HG03442 (cell line): ENCODE results near the gene CGNL1.

Experiments
- ATAC-seq: cut with Tn5 transposase; IDR thresholded peaks from one replicate; pipeline ENCODE4 v1.9.1; 2021; ENCODE audit warnings: mild to moderate bottlenecking, moderate library complexity; ENCODE audit not compliant: unreplicated experiment

Gene CGNL1

GRCh38 chr15:57565311-57565710 lies 189.0 kb downstream of the CGNL1 start:
- no peak for ATAC-seq

DNA sequence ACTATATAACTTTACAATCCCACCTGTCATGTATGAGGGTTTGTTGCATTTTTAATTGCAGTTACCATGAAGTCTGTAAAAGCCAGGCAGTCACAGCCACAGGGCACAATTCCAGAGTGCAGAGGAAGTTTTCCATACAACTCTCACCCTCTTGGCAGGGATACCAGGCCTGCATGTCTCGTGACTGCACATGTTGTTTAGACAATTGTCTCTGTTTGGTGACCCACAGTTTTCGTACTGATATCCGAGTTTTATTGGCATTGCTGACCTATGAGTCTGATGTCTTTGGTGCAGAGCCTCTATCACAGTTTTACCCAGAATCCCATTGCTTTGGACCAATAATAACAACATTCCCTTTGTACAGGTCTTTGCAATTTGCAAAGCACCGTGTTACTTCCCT lies 190.5 kb downstream of the CGNL1 start:
- ATAC-seq, result no peak

GRCh38 chr15:57567891-57568290 lies 191.6 kb downstream of the CGNL1 start:
- ATAC-seq, result no peak

DNA sequence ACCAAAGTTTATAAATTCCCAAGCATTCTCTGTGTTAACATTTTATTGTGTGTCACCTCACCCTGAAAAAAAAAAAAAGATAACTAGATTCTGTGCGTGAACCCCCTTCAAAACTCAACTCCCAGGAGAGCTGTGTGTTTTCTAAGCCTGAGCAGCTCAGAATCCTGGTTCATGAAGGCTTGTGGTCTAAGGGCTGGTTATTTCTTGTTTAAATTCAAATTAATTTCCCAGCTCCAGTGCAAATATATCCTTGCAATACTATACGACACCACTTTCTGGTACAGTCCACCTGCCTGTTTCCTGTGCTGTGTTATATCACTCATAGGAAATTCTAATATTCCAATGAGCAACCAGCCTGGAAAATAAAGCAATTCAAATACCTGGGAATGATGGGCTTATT lies 192.0 kb downstream of the CGNL1 start:
- ATAC-seq, result no peak

DNA sequence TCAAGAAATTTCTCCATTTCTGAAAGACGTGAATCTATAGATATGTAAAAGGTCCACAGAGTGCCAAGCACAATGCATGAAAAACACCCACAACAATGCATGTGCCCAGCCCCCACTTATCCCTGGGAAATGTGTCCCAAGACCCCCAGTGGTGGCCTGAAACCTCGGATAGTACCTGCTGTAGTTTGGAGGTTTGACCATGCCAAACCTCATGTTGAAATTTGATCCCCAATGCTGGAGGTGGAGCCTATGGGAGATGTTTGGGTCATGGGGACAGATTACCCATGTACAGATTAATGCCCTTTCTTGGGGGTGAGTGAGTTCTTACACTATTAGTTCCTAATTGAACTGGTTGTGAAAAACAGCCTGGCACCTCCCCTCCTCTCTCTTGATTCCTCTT lies 194.0 kb downstream of the CGNL1 start:
- no peak for ATAC-seq

GRCh38 chr15:57570994-57571393 lies 194.7 kb downstream of the CGNL1 start:
- no peak for ATAC-seq

DNA sequence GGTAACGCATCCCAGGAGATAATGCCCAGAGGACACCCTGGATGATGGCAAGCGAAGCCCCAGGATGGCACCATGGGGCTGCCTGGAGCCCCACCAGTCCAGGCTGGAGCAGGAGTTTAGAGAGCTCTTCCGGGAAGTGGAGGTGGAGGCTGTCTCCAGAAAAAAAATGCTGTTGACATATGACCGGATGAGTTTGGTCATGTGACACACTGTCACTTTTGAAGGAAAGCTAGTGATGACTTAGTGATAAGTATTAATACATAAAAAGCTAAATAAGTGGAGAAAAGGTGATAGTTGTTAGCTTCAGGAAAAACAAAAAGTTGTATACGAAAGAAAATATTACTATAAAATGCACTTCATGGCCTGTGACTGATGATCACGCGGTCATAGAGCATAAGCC lies 195.4 kb downstream of the CGNL1 start:
- ATAC-seq, result no peak

DNA sequence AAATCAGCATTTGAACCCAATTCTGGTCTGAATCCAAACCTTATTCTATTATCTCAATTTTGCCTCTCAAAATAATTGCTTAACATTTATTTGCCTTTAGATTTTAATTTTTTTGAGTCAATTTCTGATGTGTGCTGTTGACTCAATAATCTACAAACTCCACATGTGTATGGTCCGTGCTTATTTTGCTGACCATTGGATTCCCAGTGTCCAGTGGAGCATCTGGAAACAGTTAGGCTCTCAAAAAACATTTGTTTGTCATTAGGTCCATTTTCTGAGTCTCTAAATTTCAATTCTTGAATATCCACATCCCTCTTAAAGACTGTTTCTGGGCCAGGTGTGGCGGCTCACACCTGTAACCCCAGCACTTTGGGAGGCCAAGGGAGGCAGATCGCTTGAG lies 196.2 kb downstream of the CGNL1 start:
- ATAC-seq, result no peak

DNA sequence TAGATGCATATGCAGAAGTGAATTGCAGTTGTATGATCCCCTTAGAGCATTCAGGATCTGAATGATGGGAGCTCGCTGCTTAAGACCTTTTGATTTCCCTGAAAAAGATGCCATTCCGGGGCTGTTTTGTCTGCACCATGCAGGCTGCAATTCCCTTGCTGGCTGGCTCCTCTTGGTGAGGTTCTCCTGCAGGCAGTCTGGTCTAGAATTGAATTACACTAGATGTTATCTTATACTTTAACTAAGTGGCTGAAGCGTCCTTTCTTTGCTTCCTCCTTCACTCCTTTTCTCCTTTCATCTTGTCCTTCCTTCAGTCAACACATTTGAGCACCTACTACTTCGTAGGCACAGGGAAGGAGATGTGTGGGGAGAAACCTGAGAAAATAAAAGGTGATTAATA lies 196.8 kb downstream of the CGNL1 start:
- ATAC-seq, result no peak

DNA sequence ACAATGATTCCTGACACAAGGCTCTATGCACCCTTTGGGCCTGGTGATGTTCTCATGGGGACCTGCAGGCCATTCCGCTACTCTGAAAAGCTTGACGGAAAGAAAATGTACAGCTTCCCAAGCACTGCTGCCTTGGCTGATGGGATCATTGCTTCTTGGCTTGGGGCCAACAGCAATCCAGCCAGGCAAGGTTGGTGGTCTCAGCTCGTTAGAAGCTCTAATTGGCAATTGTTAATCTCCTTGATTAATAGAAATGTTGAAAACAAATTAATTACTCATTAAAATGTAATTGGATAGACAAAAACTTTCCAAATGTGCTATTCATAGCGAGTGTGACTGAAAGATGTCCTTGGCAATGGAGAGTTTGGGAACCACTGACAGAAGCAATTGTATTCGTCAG lies 199.1 kb downstream of the CGNL1 start:
- no peak for ATAC-seq

DNA sequence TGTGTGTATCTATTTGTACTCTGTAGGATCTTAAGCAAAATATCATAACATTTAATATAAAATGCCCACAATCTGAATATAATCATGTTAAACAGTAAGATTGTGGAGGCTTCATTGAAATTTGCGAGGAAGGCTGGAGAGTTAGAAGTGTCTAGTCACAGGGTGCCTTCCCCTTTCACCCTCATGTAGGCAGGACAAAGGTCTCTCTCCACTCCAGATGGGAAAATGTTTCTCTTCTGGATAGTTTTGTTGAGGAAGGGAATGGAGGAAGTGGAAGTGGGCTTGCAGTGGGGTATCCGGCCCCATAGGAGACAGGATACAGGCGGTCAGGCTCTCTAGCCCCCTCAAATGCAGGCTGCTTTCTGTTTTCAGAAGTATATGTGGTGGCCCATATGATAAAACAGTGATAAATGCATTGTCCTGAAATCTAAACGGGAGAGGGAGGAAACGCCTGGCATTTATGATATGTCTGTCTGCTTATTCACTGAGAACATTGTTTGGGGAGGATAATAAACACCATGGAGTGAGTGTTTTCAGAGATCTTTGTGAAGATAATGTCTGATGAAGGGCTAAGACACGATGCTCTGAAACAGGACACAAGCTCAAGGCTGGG lies 202.1 kb downstream of the CGNL1 start:
- no peak for ATAC-seq

GRCh38 chr15:57580428-57580827 lies 204.1 kb downstream of the CGNL1 start:
- ATAC-seq, result no peak

DNA sequence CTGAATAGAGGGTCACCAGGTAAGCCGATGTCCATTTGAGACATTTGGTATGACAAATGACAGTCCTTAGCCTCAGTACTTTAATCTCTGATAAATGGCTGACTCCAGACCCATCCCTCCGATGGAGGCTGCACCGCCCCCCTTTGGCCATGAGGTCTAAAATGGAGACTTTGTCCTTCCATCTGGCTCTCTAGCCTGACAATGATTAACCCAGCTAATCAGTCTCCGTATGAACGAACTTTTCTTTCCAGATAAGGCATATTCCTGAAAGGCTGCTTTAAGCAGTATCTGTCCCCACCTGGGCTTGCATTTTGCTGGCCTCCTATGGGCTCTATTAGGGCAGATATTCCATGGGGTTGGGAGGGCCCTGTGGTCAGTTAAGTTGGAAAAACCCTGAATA lies 204.6 kb downstream of the CGNL1 start:
- ATAC-seq, result no peak

GRCh38 chr15:57582090-57582489 lies 205.8 kb downstream of the CGNL1 start:
- ATAC-seq, result no peak

DNA sequence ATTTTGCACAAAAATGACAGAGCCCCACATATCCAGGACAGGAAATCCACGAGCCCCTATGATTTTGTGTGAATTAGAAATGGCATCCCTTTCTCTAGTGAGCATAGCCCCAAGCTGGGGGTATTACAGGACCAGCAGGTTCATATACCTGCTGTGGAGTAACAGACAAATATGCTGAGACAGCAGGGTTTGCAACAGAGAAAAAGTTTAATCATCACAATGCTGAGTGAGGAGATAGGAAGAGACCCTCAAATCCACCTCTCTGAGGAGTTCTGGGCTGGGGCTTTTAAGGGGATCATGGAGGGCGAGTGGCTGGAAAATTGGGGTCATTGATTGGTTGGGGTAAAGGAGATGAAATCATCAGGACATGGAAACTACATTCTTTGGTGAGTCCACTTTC lies 207.0 kb downstream of the CGNL1 start:
- no peak for ATAC-seq

DNA sequence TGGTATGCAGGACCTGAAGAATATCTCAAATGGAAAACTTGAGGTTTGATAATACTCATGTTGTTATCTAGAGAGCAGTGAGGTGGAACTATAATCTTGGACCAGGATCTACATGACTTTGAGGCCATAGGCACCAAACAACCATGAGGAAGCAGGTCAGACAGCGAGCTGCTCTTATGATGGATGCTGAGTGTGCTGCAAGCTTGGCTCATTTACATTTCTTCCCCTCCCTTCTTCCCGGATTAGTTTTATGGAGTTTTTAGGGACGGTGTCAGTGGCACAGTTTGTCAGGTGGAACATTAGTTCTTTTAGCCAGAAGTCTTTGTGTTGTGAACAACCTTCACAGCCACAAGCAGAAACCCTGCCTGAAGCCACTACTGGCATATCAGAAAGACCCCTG lies 207.4 kb downstream of the CGNL1 start:
- no peak for ATAC-seq

- ATAC-seq, result no peak
Observed at GRCh38 chr15:57586661-57587424, 210.5 kb downstream of the CGNL1 start.

DNA sequence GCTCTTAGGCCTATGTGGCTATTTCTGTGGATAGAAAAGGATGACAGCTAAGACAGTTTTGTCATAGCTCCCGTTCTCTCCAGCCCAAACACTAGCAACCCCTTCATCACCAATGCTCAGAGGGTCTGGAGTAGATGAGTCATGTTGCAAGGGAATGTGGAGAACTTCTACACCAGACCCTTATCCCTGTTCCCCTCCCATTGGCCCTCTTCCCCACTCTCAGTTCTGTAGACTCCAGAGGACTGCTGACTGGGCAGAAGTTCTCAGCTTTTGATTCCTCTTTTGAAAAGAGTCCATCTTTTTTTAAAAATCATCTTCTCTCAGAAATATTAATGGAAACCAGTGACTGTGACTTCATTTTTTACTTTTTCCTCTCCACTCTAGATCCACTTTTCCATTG lies 213.0 kb downstream of the CGNL1 start:
- ATAC-seq, result no peak

- no peak for ATAC-seq
Observed at GRCh38 chr15:57589754-57590153, 213.4 kb downstream of the CGNL1 start.

DNA sequence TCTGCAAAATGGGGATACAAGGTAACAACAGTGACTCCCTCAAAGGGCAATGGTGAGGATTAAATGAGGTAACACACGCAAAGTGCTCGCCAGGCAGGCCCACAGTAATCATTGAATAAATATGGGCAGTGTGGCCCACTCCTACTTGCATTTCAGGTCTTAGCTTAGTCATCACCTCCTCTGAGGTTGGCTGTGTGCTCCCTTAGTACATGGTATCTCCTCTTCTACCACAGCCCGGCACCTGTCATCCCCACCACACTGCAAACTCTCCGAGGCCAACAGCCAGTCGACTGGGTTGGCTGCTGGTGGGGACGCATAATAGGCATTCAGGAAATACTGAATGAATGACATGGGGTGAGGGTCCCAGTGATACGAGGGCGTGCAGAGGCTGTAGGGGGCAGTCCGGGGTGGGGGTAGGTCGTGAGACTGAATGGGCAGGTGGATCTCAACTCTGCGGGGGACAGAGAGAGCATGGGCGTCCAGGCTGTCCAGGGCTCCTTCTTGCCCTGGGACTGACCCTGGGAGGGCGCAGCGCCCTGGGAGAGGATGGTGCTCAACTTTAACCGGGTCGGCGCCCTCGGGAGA lies 215.0 kb downstream of the CGNL1 start:
- no peak for ATAC-seq

GRCh38 chr15:57591822-57592367 lies 215.6 kb downstream of the CGNL1 start, which contains the start of gene MYZAP:
Gene MYZAP, plus strand, starts transcription at chr15:57591904. Its CDS starts 131 bp downstream, at chr15:57592035.
- ATAC-seq, result no peak

DNA sequence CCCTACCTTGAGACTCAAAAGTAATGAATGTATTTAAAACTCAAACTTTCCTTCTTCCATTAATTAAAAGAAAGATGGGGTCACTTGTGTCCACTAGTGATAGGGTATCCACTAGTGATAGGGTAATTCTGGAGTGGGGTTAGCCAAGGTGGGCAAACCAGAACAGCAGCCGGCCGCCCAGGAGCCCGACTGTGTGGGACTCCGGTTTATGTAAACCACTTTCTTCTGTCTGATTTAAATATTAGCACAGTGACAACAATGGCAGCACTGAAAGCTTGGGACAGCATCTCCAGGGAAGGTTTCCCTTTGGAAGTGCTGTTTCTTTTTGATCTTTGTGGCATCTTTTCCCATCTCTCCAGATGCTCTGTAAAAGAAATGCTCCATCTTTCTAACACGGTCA lies 216.1 kb downstream of the CGNL1 start:
- no peak for ATAC-seq
